ENCODE data around the gene NNT. TPM values are rescaled to one million over a fixed set of nuclear protein-coding genes. Genes with fewer than 3 reads are reported as not detected.

NNT gene
- total and polyA plus RNA-seq, 2 of the 13 experiments (the other 11 are each of a cell fraction or from before 2014, with no cell fraction given): 21.1 to 58.0 TPM

GRCh38 chr5:43603344-43604217 is 601 bp downstream of the NNT start (continued):
- TF ChIP-seq ATF5 (CRISPR knock-in tag; IDR thresholded peaks at IDR 0.05; ENCODE audit: low read depth) (no peak), ZBTB40 (IDR thresholded peaks at IDR 0.05) (no peak), ZBTB40 (CRISPR knock-in tag; IDR thresholded peaks at IDR 0.05) (no peak), ZKSCAN8 (CRISPR knock-in tag; IDR thresholded peaks at IDR 0.05; ENCODE audit: borderline replicate concordance) (no peak), ZNF546 (CRISPR knock-in tag; conservative IDR thresholded peaks at IDR 0.05) (0 out of 2 replicates have a peak, but pooled peaks have one; percentile 1), ISX (CRISPR knock-in tag; conservative IDR thresholded peaks at IDR 0.05) (no peak), ZNF337 (CRISPR knock-in tag; IDR thresholded peaks at IDR 0.05; ENCODE audit: borderline replicate concordance, low read depth) (no peak), ZNF574 (CRISPR knock-in tag; IDR thresholded peaks at IDR 0.05) (peak; percentile 9; the same call in 1 of the 2 replicates), HOMEZ (CRISPR knock-in tag; IDR thresholded peaks at IDR 0.05; ENCODE audit: low read depth) (no peak), MTERF4 (CRISPR knock-in tag; IDR thresholded peaks at IDR 0.05) (no peak), KAT2B (IDR thresholded peaks at IDR 0.05; ENCODE audit: borderline replicate concordance, low read depth, low read length) (no peak)

All from HepG2 (cell line).